ENCODE results near the gene DKC1. TPM values are rescaled to one million over a fixed set of nuclear protein-coding genes. Genes with fewer than 3 reads are reported as not detected.
"Not testable (repeated sequence)": the region's sequence is repeated elsewhere in the genome, so short reads cannot be mapped to it uniquely, and the experiment has no call there.

Gene DKC1
- total and polyA plus RNA-seq, 2 of the 4 experiments (the other 2 are of a cell fraction), result 49.9 to 63.8 TPM

- H3K18ac ChIP-seq (ENCODE audit: low read depth, low read length); H2BK5ac ChIP-seq (ENCODE audit: low read depth, low read length, poor library complexity, severe bottlenecking); CTCF ChIA-PET; H2BK15ac ChIP-seq (ENCODE audit: low read depth, low read length); H2AFZ ChIP-seq (replicated peaks; ENCODE audit: low read length, poor library complexity); dilution Hi-C loops (cut with HindIII; ENCODE audit: low sequenced_read_pairs, unreplicated experiment); H3K27me3 ChIP-seq (ENCODE audit: control insufficient read depth, insufficient read depth, low read length); H3K56ac ChIP-seq (ENCODE audit: extremely low read depth, insufficient read depth, low read length); H2AK9ac ChIP-seq (replicated peaks; ENCODE audit: low read depth, low read length, poor library complexity); H3K9ac ChIP-seq (ENCODE audit: low read depth, low read length); H4K91ac ChIP-seq (ENCODE audit: insufficient read depth, low read depth, low read length); intact Hi-C loops (cut with micrococcal nuclease); H3K79me1 ChIP-seq (ENCODE audit: low read depth in 1 of 2, low read length in 2 of 2); H4K5ac ChIP-seq (ENCODE audit: low read depth, low read length); H3K14ac ChIP-seq (replicated peaks; ENCODE audit: low read depth, low read length); H3K9me3 ChIP-seq (ENCODE audit: control insufficient read depth, insufficient read depth, low read length); H3K27ac ChIP-seq (ENCODE audit: insufficient read depth, low read length); POLR2A ChIA-PET (ENCODE audit: unreplicated experiment); ATAC-seq (ENCODE audit: low read depth); H3K36me3 ChIP-seq (ENCODE audit: control insufficient read depth, insufficient read depth, low read length); H4K20me1 ChIP-seq (ENCODE audit: insufficient read depth, low read length); H3K4me2 ChIP-seq (ENCODE audit: low read depth, low read length); in situ Hi-C loops (cut with MboI; ENCODE audit: low sequenced_read_pairs); DNase-seq; H4K8ac ChIP-seq (ENCODE audit: low read depth in 2 of 2, low read length in 2 of 2); H2BK20ac ChIP-seq (ENCODE audit: low read depth, low read length); H2AK5ac ChIP-seq (ENCODE audit: low read depth, low read length); BruUV-seq (replicated peaks); H3K4me3 ChIP-seq (ENCODE audit: insufficient read depth, low read depth, low read length); H2BK120ac ChIP-seq (ENCODE audit: low read depth, low read length); H3K23ac ChIP-seq (ENCODE audit: low read depth, low read length); H3K9me1 ChIP-seq (ENCODE audit: insufficient read depth, low read length); H3K4ac ChIP-seq (ENCODE audit: low read depth, low read length); H3K4me1 ChIP-seq (ENCODE audit: control insufficient read depth, insufficient read depth, low read length): not testable (repeated sequence)
- WGBS, 2 experiments (ENCODE audit: extremely low coverage in 2 of 2, insufficient read length in 1 of 2), result 58% methylated on average over 5 of the region's 19 CpGs; no CpG with 5 or more reads in 1 of the 2 experiments
Measured at GRCh38 chrX:154817048-154817618, 54.5 kb downstream of the DKC1 start.
